Heart left ventricle (tissue), 16 donors: ENCODE results near the gene DTNB. TPM values are rescaled to one million over a fixed set of nuclear protein-coding genes. Genes with fewer than 3 reads are reported as not detected.

Source experiments
- ATAC-seq, 4 donors: fragments of 200-7000 bp; cut with Tn5 transposase; one replicate each; pipeline ENCODE4 v1.9.1; 2020 to 2022; ENCODE audit warnings: moderate library complexity in 4 of 4, mild to moderate bottlenecking in 3 of 4, moderate number of reproducible peaks in 1 of 4
- DNase-seq, 5 donors: peaks; one replicate each; pipeline ENCODE4 v3.0.0-alpha.2; 2020
- H3K27ac ChIP-seq, 12 donors: fragments of 200-600 bp; sonication (generic) in 4 of 12; one replicate each; pipeline versions ENCODE4 v1.5.0 to v1.8.0; 2016 to 2022; ENCODE audit warnings: mild to moderate bottlenecking in 2 of 12
- H3K27me3 ChIP-seq, 9 donors: fragments of 200-600 bp; sonication (generic) in 2 of 9; one replicate each; pipeline versions ENCODE4 v1.5.1 to v1.8.0; 2016 to 2022; ENCODE audit warnings: mild to moderate bottlenecking in 3 of 9
- H3K36me3 ChIP-seq, 9 donors: fragments of 200-600 bp; sonication (generic) in 2 of 9; one replicate each; pipeline versions ENCODE4 v1.5.0 to v1.8.0; 2018 to 2022; ENCODE audit warnings: mild to moderate bottlenecking in 2 of 9
- H3K4me1 ChIP-seq, 12 donors: fragments of 200-600 bp; sonication (generic) in 4 of 12; one replicate each; pipeline versions ENCODE4 v1.5.0 to v1.8.0; 2016 to 2022; ENCODE audit warnings: mild to moderate bottlenecking in 3 of 12
- H3K4me3 ChIP-seq, 12 donors: fragments of 200-600 bp; sonication (generic) in 4 of 12; one replicate each; pipeline versions ENCODE4 v1.5.0 to v1.8.0; 2017 to 2022; ENCODE audit warnings: mild to moderate bottlenecking in 9 of 12, moderate library complexity in 4 of 12
- H3K9me3 ChIP-seq, 12 donors: fragments of 200-600 bp; sonication (generic) in 4 of 12; one replicate each; pipeline versions ENCODE4 v1.5.0 to v1.8.0; 2016 to 2022; ENCODE audit warnings: mild to moderate bottlenecking in 1 of 12
- CTCF ChIP-seq, 12 donors: fragments of 200-600 bp; sonication (generic) in 4 of 12; IDR thresholded peaks; one replicate each; pipeline versions ENCODE4 v1.5.0 to v1.8.0; 2018 to 2022; ENCODE audit warnings: antibody characterized with exemption in 12 of 12, mild to moderate bottlenecking in 5 of 12
- POLR2A ChIP-seq, 2 donors: fragments of 450-650 bp; IDR thresholded peaks; one replicate each; pipeline ENCODE4 v1.6.1; 2017; ENCODE audit warnings: antibody characterized with exemption in 2 of 2, mild to moderate bottlenecking in 2 of 2, moderate library complexity in 2 of 2
- WGBS, 4 donors: extraction: QIAGEN DNeasy Blood & Tissue Kit in 2 of 4; methylation state at CpG; one replicate each; pipeline versions ENCODE4 v1.1.5 to v1.1.7; 2013 to 2018; 5-methylcytosine and 5-hydroxymethylcytosine counted together
- intact Hi-C, 10 donors: fragments of 100-400 bp; cut with DNase I; formaldehyde crosslinking; loops; one replicate each; pipeline versions ENCODE4 v1.11.1 to v1.14.2; 2022
- polyA plus RNA-seq, 2 donors: library from polyadenylated mRNA; stranded (reverse); fragments of 200-250 nt; gene quantifications; one replicate each; pipeline ENCODE4 v1.2.3, GENCODE V29; 2013
- total RNA-seq, 9 donors: library from RNA; depleted of rRNA in 2 of 9; stranded (reverse); fragments of >200 nt in 2 of 9; fragmentation: NEBNext Ultra II Directional in 3 of 9; extraction: Animal tissue kit (Norgen Biotek cat#: 25700) in 3 of 9; gene quantifications; one replicate each; pipeline versions ENCODE4 v1.1.0 to v1.2.4, GENCODE V29; 2016 to 2023
- donor health status: ischemic (EF 13 %, LVEDD 7.1; RV severe dilation, severe dysfunction).
- donor health status: healthy with polysubstance abuse.
- donor health status: DM: no; HTN: yes; CAD: no.
- donor health status: DM: no; HTN: no; CAD: no.
- donor health status: ischemic (EF 25% LVEDD 6.9; RV normal size, moderate dysfunction).
- donor health status: ischemic (EF 25% LVEDD 5.7; RV mildly dilated, moderate dysfunction).
- donor health status: healthy.
- donor health status: DM: yes; HTN: yes; CAD: no.
- donor health status: ischemic (EF 35%, LVEDD 5.7; RV mildly dilated, moderate dysfunction).
- donor health status: nonischemic (EF 11% LVEDD 7.7; RV severe dilation, severe dysfunction).
- donor health status: DM: yes; HTN: yes; CAD: no.
- donor health status: PGD.
- donor health status: ischemic (EF 29% LVEDD 5.4; RV normal size, mild dysfunction).
- donor health status: nonischemic (EF 23%, LVEDD 6.1; RV moderate dilation, normal function).

DTNB gene
- total and polyA plus RNA-seq, 11 donors: 2.5 to 17.3 (median 5.6) TPM

DNA sequence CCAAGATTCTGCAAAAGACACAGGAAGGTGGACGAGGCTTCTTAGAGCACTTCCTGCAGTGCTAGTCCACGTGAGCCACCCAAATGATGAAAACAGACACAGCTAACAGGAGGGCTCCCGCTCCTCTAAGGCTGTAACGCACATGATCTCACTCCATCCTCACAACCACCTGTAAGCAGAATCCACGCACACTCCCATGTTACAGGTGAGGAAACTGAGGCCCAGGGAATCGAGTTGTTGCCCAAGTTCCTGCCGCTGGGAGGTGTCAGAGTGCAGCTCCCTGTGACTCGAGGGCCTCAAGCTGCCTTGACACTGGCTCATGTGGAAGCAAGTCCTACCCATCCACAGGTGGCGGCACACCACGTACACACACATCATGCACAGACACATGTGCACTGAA lies 336.1 kb downstream of the DTNB start:
- ATAC-seq: no peak
- WGBS, 4 donors: 55 to 70% (median 63%) methylated on average over 9 to 10 of the region's 10 CpGs
- intact Hi-C loops: loop anchor here in 4 of 10 donors (5.0 kb wide), 2 partner anchors 45 to 60 kb away; no protein-coding TSS in a partner anchor
- no peak for DNase-seq
- H3K36me3 ChIP-seq: peaks cover 0 to 5% (median 0%) of the 10 kb centered on the region in 9 donors
- no peak overlapping the region for H3K4me3 ChIP-seq
- peaks cover 3 to 81% (median 54%) of the 10 kb centered on the region in 12 donors for H3K4me1 ChIP-seq
- TF ChIP-seq POLR2A (IDR thresholded peaks at IDR 0.05): no peak
- TF ChIP-seq CTCF (IDR thresholded peaks at IDR 0.05): no peak
- H3K27me3 ChIP-seq: no peaks in the 10 kb centered on the region
- H3K9me3 ChIP-seq: no peaks in the 10 kb centered on the region
- no peak overlapping the region for H3K27ac ChIP-seq

DNA sequence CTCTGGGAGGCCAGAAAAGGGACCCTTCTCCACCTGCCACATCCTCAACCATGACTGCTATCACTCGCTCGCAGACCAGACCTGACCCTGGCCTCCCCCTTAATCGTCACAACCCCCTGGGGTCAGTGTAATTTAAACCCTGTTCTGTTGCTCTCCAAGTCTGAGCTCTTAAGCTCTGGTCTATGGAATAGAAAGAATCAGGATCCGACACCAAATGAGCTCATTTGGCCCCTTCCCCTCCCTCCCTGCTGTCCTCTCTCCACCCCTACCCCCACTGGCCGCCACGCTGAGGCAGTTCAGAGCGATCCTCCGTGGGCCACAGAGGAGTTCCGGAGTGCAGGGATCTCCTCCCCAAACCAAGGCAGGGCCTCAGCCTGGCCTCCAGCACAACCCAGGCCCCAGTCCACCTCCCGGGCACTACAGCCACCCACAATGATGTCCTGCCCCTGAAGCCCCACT lies 337.0 kb downstream of the DTNB start:
- Histone ChIP-seq H3K4me1 (peaks cover 3 to 87% (median 60%) of the 10 kb centered on the region in 12 donors), H3K36me3 (peaks cover 0 to 5% (median 0%) of the 10 kb centered on the region in 9 donors), H3K27me3 (no peaks in the 10 kb centered on the region), H3K9me3 (no peaks in the 10 kb centered on the region), H3K27ac (peak overlapping the region in 4 of 12 donors; percentile 7 to 23 (median 18)), H3K4me3 (no peak overlapping the region)
- 64 to 75% (median 67%) methylated on average over 10 of the region's 10 CpGs for WGBS, 4 donors
- ATAC-seq (no peak), DNase-seq (no peak)
- intact Hi-C loops: loop anchor here in 4 of 10 donors (5.0 kb wide), 2 partner anchors 44 to 59 kb away; no protein-coding TSS in a partner anchor
- no peak for TF ChIP-seq CTCF (IDR thresholded peaks at IDR 0.05)
- no peak for TF ChIP-seq POLR2A (IDR thresholded peaks at IDR 0.05)

GRCh38 chr2:25335971-25336370 lies 337.4 kb downstream of the DTNB start:
- DNase-seq (no peak), ATAC-seq (no peak)
- peak overlapping the region in 4 of 12 donors; percentile 13 to 48 (median 24) for H3K27ac ChIP-seq
- WGBS, 4 donors: 63 to 70% (median 67%) methylated on average over 4 to 6 of the region's 6 CpGs
- peaks cover 3 to 89% (median 60%) of the 10 kb centered on the region in 12 donors for H3K4me1 ChIP-seq
- H3K9me3 ChIP-seq: no peaks in the 10 kb centered on the region
- no peak overlapping the region for H3K4me3 ChIP-seq
- no peaks in the 10 kb centered on the region for H3K27me3 ChIP-seq
- H3K36me3 ChIP-seq: peaks cover 0 to 5% (median 0%) of the 10 kb centered on the region in 9 donors
- intact Hi-C loops: loop anchor here in 4 of 10 donors (5.0 kb wide), 2 partner anchors 44 to 59 kb away; no protein-coding TSS in a partner anchor
- TF ChIP-seq CTCF (IDR thresholded peaks at IDR 0.05) (no peak), POLR2A (IDR thresholded peaks at IDR 0.05) (no peak)

GRCh38 chr2:25335204-25335603 lies 338.2 kb downstream of the DTNB start:
- 80 to 83% (median 82%) methylated on average over 8 of the region's 8 CpGs for WGBS, 4 donors
- Histone ChIP-seq H3K9me3 (no peaks in the 10 kb centered on the region), H3K27me3 (no peaks in the 10 kb centered on the region), H3K4me1 (peaks cover 3 to 94% (median 57%) of the 10 kb centered on the region in 12 donors), H3K4me3 (no peak overlapping the region), H3K27ac (peak overlapping the region in 3 of 12 donors; percentile 23 to 48 (median 26)), H3K36me3 (peaks cover 0 to 5% (median 0%) of the 10 kb centered on the region in 9 donors)
- no peak for TF ChIP-seq POLR2A (IDR thresholded peaks at IDR 0.05)
- TF ChIP-seq CTCF (IDR thresholded peaks at IDR 0.05): no peak
- intact Hi-C loops: loop anchor here in 4 of 10 donors (5.0 kb wide), 2 partner anchors 43 to 58 kb away; no protein-coding TSS in a partner anchor
- ATAC-seq (no peak), DNase-seq (peak in 1 of 5 donors; percentile 35)
